Measurements from ENCODE around the gene HSPA6.

HSPA6 gene

DNA sequence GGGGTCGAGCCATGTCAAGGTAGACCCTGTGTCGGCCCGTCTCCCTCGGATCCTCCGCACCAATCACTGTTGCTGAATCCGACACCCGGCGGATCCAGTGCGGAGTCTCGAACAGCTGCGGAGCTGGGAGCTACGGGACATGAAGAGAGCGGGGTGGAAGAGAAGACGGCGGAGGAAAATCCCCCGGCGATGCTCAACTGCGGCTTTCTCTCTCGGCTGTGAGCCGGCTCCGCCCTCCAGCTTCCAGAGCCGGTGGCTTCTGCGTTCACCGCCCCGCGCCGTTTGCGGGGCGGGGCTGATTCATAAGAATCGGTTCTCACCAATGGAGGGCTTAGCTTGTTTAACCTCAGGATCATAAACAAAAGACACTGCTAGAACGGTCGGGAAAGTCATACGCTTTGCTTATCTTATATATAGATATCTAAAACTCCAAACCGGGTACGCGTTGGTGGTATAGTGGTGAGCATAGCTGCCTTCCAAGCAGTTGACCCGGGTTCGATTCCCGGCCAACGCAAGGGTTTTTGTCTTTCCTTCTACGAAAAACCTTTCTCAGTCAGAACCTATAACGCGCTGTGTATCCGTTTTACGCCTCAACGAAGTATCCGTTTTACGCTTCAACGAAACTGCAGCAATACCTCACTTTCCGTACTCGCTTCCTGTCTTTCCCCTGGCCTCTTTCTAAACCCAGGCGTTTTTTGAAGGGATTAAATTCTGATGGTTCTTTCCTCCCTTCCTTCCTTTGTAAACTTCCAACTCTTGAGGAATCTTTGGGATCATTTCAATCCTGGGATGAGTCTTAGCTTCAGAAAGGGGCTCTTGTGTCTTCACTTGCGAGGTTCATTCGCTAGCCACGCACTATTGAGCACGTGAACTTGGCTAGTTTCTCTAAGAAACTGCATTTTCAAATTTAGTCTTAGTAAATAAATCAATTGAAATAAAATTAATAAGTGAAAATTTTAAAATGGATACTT is 6.6 kb downstream of the HSPA6 start (continued):
- TF ChIP-seq, protein P1, sequence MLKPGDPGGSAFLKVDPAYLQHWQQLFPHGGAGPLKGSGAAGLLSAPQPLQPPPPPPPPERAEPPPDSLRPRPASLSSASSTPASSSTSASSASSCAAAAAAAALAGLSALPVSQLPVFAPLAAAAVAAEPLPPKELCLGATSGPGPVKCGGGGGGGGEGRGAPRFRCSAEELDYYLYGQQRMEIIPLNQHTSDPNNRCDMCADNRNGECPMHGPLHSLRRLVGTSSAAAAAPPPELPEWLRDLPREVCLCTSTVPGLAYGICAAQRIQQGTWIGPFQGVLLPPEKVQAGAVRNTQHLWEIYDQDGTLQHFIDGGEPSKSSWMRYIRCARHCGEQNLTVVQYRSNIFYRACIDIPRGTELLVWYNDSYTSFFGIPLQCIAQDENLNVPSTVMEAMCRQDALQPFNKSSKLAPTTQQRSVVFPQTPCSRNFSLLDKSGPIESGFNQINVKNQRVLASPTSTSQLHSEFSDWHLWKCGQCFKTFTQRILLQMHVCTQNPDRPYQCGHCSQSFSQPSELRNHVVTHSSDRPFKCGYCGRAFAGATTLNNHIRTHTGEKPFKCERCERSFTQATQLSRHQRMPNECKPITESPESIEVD (tag by site-specific recombination; IDR thresholded peaks at IDR 0.05), result peak; percentile 78; the same call in 1 of the 2 replicates
- TF ChIP-seq ZBTB21 (tag by site-specific recombination; IDR thresholded peaks at IDR 0.05), result peak; percentile 75
- peak; percentile 51; the same call in 1 of the 2 replicates for TF ChIP-seq ZNF76 (tag by site-specific recombination; IDR thresholded peaks at IDR 0.05; ENCODE audit: borderline replicate concordance, low read depth)
- peak; percentile 96 for TF ChIP-seq ZEB2 (tag by site-specific recombination; IDR thresholded peaks at IDR 0.05)
- 0 out of 2 replicates have a peak, but pooled peaks have one; percentile 13 for TF ChIP-seq HOXD13 (CRISPR knock-in tag; IDR thresholded peaks at IDR 0.05; ENCODE audit: borderline replicate concordance)
- TF ChIP-seq ZFP37 (tag by site-specific recombination; IDR thresholded peaks at IDR 0.05), result 0 out of 2 replicates have a peak, but pooled peaks have one; percentile 60
- peak; percentile 23; the same call in 1 of the 2 replicates for TF ChIP-seq ZFHX2 (tag by site-specific recombination; conservative IDR thresholded peaks at IDR 0.05)
- TF ChIP-seq WT1 (tag by site-specific recombination; IDR thresholded peaks at IDR 0.05), result 0 out of 2 replicates have a peak, but pooled peaks have one; percentile 20
- peak; percentile 78; the same call in 1 of the 2 replicates for TF ChIP-seq KLF10 (tag by site-specific recombination; IDR thresholded peaks at IDR 0.05)
- 0 out of 2 replicates have a peak, but pooled peaks have one; percentile 12 for TF ChIP-seq FEZF1 (tag by site-specific recombination; IDR thresholded peaks at IDR 0.05)
- TF ChIP-seq, protein P2, sequence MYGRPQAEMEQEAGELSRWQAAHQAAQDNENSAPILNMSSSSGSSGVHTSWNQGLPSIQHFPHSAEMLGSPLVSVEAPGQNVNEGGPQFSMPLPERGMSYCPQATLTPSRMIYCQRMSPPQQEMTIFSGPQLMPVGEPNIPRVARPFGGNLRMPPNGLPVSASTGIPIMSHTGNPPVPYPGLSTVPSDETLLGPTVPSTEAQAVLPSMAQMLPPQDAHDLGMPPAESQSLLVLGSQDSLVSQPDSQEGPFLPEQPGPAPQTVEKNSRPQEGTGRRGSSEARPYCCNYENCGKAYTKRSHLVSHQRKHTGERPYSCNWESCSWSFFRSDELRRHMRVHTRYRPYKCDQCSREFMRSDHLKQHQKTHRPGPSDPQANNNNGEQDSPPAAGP (tag by site-specific recombination; IDR thresholded peaks at IDR 0.05), result peak; percentile 82
- TF ChIP-seq ZNF341 (tag by site-specific recombination; IDR thresholded peaks at IDR 0.05; ENCODE audit: low read depth), result peak; percentile 76
- TF ChIP-seq, protein P3, sequence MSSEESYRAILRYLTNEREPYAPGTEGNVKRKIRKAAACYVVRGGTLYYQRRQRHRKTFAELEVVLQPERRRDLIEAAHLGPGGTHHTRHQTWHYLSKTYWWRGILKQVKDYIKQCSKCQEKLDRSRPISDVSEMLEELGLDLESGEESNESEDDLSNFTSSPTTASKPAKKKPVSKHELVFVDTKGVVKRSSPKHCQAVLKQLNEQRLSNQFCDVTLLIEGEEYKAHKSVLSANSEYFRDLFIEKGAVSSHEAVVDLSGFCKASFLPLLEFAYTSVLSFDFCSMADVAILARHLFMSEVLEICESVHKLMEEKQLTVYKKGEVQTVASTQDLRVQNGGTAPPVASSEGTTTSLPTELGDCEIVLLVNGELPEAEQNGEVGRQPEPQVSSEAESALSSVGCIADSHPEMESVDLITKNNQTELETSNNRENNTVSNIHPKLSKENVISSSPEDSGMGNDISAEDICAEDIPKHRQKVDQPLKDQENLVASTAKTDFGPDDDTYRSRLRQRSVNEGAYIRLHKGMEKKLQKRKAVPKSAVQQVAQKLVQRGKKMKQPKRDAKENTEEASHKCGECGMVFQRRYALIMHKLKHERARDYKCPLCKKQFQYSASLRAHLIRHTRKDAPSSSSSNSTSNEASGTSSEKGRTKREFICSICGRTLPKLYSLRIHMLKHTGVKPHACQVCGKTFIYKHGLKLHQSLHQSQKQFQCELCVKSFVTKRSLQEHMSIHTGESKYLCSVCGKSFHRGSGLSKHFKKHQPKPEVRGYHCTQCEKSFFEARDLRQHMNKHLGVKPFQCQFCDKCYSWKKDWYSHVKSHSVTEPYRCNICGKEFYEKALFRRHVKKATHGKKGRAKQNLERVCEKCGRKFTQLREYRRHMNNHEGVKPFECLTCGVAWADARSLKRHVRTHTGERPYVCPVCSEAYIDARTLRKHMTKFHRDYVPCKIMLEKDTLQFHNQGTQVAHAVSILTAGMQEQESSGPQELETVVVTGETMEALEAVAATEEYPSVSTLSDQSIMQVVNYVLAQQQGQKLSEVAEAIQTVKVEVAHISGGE (tag by site-specific recombination; conservative IDR thresholded peaks at IDR 0.05; ENCODE audit: low read depth), result peak; percentile 32; the same call in 1 of the 2 replicates
- TF ChIP-seq KLF1 (tag by site-specific recombination; IDR thresholded peaks at IDR 0.05), result 0 out of 2 replicates have a peak, but pooled peaks have one; percentile 10
- TF ChIP-seq ZNF394 (tag by site-specific recombination; IDR thresholded peaks at IDR 0.05; ENCODE audit: borderline replicate concordance), result peak; percentile 82
- peak; percentile 67; the same call in 1 of the 2 replicates for TF ChIP-seq KLF16 (tag by site-specific recombination; IDR thresholded peaks at IDR 0.05)
- TF ChIP-seq ZNF558 (tag by site-specific recombination; IDR thresholded peaks at IDR 0.05), result peak; percentile 84
- TF ChIP-seq ZBTB8A (tag by site-specific recombination; IDR thresholded peaks at IDR 0.05), result peak; percentile 62; the same call in 1 of the 2 replicates
- peak; percentile 97 for TF ChIP-seq ZNF391 (tag by site-specific recombination; IDR thresholded peaks at IDR 0.05; ENCODE audit: borderline replicate concordance, low read depth)
- TF ChIP-seq, protein P4, sequence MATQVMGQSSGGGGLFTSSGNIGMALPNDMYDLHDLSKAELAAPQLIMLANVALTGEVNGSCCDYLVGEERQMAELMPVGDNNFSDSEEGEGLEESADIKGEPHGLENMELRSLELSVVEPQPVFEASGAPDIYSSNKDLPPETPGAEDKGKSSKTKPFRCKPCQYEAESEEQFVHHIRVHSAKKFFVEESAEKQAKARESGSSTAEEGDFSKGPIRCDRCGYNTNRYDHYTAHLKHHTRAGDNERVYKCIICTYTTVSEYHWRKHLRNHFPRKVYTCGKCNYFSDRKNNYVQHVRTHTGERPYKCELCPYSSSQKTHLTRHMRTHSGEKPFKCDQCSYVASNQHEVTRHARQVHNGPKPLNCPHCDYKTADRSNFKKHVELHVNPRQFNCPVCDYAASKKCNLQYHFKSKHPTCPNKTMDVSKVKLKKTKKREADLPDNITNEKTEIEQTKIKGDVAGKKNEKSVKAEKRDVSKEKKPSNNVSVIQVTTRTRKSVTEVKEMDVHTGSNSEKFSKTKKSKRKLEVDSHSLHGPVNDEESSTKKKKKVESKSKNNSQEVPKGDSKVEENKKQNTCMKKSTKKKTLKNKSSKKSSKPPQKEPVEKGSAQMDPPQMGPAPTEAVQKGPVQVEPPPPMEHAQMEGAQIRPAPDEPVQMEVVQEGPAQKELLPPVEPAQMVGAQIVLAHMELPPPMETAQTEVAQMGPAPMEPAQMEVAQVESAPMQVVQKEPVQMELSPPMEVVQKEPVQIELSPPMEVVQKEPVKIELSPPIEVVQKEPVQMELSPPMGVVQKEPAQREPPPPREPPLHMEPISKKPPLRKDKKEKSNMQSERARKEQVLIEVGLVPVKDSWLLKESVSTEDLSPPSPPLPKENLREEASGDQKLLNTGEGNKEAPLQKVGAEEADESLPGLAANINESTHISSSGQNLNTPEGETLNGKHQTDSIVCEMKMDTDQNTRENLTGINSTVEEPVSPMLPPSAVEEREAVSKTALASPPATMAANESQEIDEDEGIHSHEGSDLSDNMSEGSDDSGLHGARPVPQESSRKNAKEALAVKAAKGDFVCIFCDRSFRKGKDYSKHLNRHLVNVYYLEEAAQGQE (tag by site-specific recombination; IDR thresholded peaks at IDR 0.05), result peak; percentile 44; the same call in 1 of the 2 replicates
- peak; percentile 30; the same call in 1 of the 2 replicates for TF ChIP-seq ZNF335 (tag by site-specific recombination; conservative IDR thresholded peaks at IDR 0.05)
- peak; percentile 62 for TF ChIP-seq SP2 (tag by site-specific recombination; IDR thresholded peaks at IDR 0.05)
